Spleen (tissue), 11 donors: ENCODE measurements around the gene IRAK4. TPM values are rescaled to one million over a fixed set of nuclear protein-coding genes. Genes with fewer than 3 reads are reported as not detected.

ENCODE experiments used
- DNase-seq: peaks from one replicate; pipeline ENCODE4 v3.0.0-alpha.2; 2020
- H3K27ac ChIP-seq, 8 donors: fragments of 200-600 bp; sonication (generic) in 7 of 8; 1 replicate in 4 of 8; 2 replicates in 4 of 8; pipeline versions ENCODE4 v1.5.0 to v1.8.0; 2016 to 2021; ENCODE audit warnings: inconsistent platforms in 4 of 8, mild to moderate bottlenecking in 4 of 8, moderate library complexity in 1 of 8
- H3K27me3 ChIP-seq, 7 donors: fragments of 200-600 bp; sonication (generic) in 6 of 7; replicated peaks in 1 of 7; 1 replicate in 4 of 7; 2 replicates in 3 of 7; pipeline versions ENCODE4 v1.5.0 to v1.8.0; 2016 to 2021; ENCODE audit warnings: inconsistent platforms in 3 of 7, mild to moderate bottlenecking in 1 of 7
- H3K36me3 ChIP-seq, 6 donors: fragments of 200-600 bp; sonication (generic) in 5 of 6; 1 replicate in 4 of 6; 2 replicates in 2 of 6; pipeline versions ENCODE4 v1.5.0 to v1.8.0; 2016 to 2021; ENCODE audit warnings: inconsistent platforms in 2 of 6
- H3K4me1 ChIP-seq, 6 donors: fragments of 200-600 bp; sonication (generic) in 5 of 6; 1 replicate in 3 of 6; 2 replicates in 3 of 6; pipeline versions ENCODE4 v1.5.0 to v1.8.0; 2016 to 2021; ENCODE audit warnings: inconsistent platforms in 3 of 6
- H3K4me3 ChIP-seq, 8 donors: fragments of 200-600 bp; sonication (generic) in 7 of 8; 1 replicate in 4 of 8; 2 replicates in 4 of 8; pipeline versions ENCODE4 v1.5.0 to v1.8.0; 2016 to 2021; ENCODE audit warnings: inconsistent platforms in 4 of 8, mild to moderate bottlenecking in 4 of 8, moderate library complexity in 2 of 8
- H3K9me3 ChIP-seq, 8 donors: fragments of 200-600 bp; sonication (generic) in 7 of 8; 1 replicate in 4 of 8; 2 replicates in 4 of 8; pipeline versions ENCODE4 v1.5.0 to v1.8.0; 2016 to 2021; ENCODE audit warnings: inconsistent platforms in 4 of 8
- POLR2A ChIP-seq, 3 donors: fragments of 450-650 bp; IDR thresholded peaks; one replicate each; pipeline ENCODE4 v1.5.1; 2017; ENCODE audit warnings: antibody characterized with exemption in 3 of 3, mild to moderate bottlenecking in 1 of 3
- POLR2AphosphoS5 ChIP-seq, 3 donors: sonication (generic); formaldehyde crosslinking; IDR thresholded peaks; one replicate each; pipeline ENCODE4 v1.5.1; 2017; ENCODE audit warnings: antibody characterized with exemption in 3 of 3
- WGBS, 5 donors: extraction: QIAGEN DNeasy Blood & Tissue Kit in 3 of 5; methylation state at CpG; one replicate each; pipeline versions ENCODE4 v1.1.5 to v1.1.7; 2013 to 2018; 5-methylcytosine and 5-hydroxymethylcytosine counted together
- intact Hi-C: fragments of 100-400 bp; cut with DNase I; formaldehyde crosslinking; loops from one replicate; pipeline ENCODE4 v1.15.0; 2023; ENCODE audit warnings: low total_unique reads
- polyA plus RNA-seq, 3 donors: library from polyadenylated mRNA; stranded (reverse); fragments of 200-250 nt; gene quantifications; one replicate each; pipeline ENCODE4 v1.2.1, GENCODE V29; 2013
- total RNA-seq, 7 donors: library from RNA; depleted of rRNA in 3 of 7; stranded (reverse); fragments of >200 nt in 3 of 7; fragmentation: NEBNext Ultra II Directional in 4 of 7; extraction: Animal tissue kit (Norgen Biotek cat#: 25700) in 4 of 7; gene quantifications; one replicate each; pipeline versions ENCODE4 v1.1.0 to v1.2.1, GENCODE V29; 2016 to 2021
- TF ChIP-seq, protein P1 (sequence below), 11 experiments: fragments of 200-600 bp in 7 of 11; fragments of 450-650 bp in 4 of 11; sonication (generic) in 4 of 11; IDR thresholded peaks in 8 of 11; conservative IDR thresholded peaks in 3 of 11; 1 replicate in 7 of 11; 2 replicates in 4 of 11; pipeline versions ENCODE4 v1.4.0 to v1.8.0; 2016 to 2021; ENCODE audit warnings: antibody characterized with exemption in 11 of 11, inconsistent platforms in 4 of 11, mild to moderate bottlenecking in 1 of 11
- donor health status: healthy with polysubstance abuse.
- donor health status: DM: no; HTN: no; CAD: no; lungs with moderate emphysema.
- donor health status: DM: no; HTN: no; CAD: no.
- donor health status: Bipolar disorder and iron deficiency.
- donor health status: healthy.
- donor health status: DM: no; HTN: no; CAD: no.
- donor health status: DM: yes; HTN: yes; CAD: no.

Gene IRAK4
- total and polyA plus RNA-seq, 10 donors: 18.1 to 97.9 (median 39.7) TPM

- TF ChIP-seq, protein P1, sequence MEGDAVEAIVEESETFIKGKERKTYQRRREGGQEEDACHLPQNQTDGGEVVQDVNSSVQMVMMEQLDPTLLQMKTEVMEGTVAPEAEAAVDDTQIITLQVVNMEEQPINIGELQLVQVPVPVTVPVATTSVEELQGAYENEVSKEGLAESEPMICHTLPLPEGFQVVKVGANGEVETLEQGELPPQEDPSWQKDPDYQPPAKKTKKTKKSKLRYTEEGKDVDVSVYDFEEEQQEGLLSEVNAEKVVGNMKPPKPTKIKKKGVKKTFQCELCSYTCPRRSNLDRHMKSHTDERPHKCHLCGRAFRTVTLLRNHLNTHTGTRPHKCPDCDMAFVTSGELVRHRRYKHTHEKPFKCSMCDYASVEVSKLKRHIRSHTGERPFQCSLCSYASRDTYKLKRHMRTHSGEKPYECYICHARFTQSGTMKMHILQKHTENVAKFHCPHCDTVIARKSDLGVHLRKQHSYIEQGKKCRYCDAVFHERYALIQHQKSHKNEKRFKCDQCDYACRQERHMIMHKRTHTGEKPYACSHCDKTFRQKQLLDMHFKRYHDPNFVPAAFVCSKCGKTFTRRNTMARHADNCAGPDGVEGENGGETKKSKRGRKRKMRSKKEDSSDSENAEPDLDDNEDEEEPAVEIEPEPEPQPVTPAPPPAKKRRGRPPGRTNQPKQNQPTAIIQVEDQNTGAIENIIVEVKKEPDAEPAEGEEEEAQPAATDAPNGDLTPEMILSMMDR (IDR thresholded peaks at IDR 0.05 in 8 of 11, conservative IDR thresholded peaks at IDR 0.05 in 3 of 11): no peak
- TF ChIP-seq POLR2A (IDR thresholded peaks at IDR 0.05): no peak
- TF ChIP-seq POLR2AphosphoS5 (IDR thresholded peaks at IDR 0.05): no peak
- no peak for DNase-seq
- peak overlapping the region in 1 of 8 donors; percentile 91 for H3K4me3 ChIP-seq
- no peaks in the 10 kb centered on the region for H3K9me3 ChIP-seq
- peak overlapping the region; percentile 96 to 99 (median 98) for H3K27ac ChIP-seq
- WGBS, 5 donors: 57 to 88% (median 74%) methylated on average over 3 of the region's 3 CpGs
- intact Hi-C loops: no loop called here
- H3K27me3 ChIP-seq: peaks cover 0 to 3% (median 0%) of the 10 kb centered on the region in 7 donors
- peaks cover 0 to 17% (median 0%) of the 10 kb centered on the region in 6 donors for H3K36me3 ChIP-seq
- H3K4me1 ChIP-seq: peaks cover 26 to 48% (median 39%) of the 10 kb centered on the region in 6 donors
These were observed 48.6 kb downstream of the IRAK4 start for GRCh38 chr12:43807386-43807785.

- Histone ChIP-seq H3K27me3 (peaks cover 0 to 23% (median 3%) of the 10 kb centered on the region in 7 donors), H3K9me3 (no peaks in the 10 kb centered on the region), H3K36me3 (no peaks in the 10 kb centered on the region), H3K4me1 (peaks cover 0 to 9% (median 5%) of the 10 kb centered on the region in 6 donors), H3K4me3 (no peak overlapping the region), H3K27ac (no peak overlapping the region)
- intact Hi-C loops: no loop called here
- TF ChIP-seq POLR2AphosphoS5 (IDR thresholded peaks at IDR 0.05): no peak
- no peak for TF ChIP-seq POLR2A (IDR thresholded peaks at IDR 0.05)
- TF ChIP-seq, protein P1 (IDR thresholded peaks at IDR 0.05 in 8 of 11, conservative IDR thresholded peaks at IDR 0.05 in 3 of 11): no peak
- DNase-seq: no peak
- WGBS, 5 donors: 91 to 95% (median 94%) methylated on average over 2 of the region's 2 CpGs
These were observed 53.3 kb downstream of the IRAK4 start for GRCh38 chr12:43812057-43812456.

GRCh38 chr12:43812926-43813325 lies 54.2 kb downstream of the IRAK4 start:
- DNase-seq: no peak

GRCh38 chr12:43815416-43815815 lies 56.7 kb downstream of the IRAK4 start:
- 81 to 93% (median 83%) methylated on average over 3 of the region's 3 CpGs for WGBS, 5 donors
- intact Hi-C loops: no loop called here

More at GRCh38 chr12:43812926-43813325, 54.2 kb downstream of the IRAK4 start:
- Histone ChIP-seq H3K4me1 (peaks cover 0 to under 1% (median 0%) of the 10 kb centered on the region in 6 donors), H3K27ac (no peak overlapping the region), H3K27me3 (peaks cover 0 to 26% (median 3%) of the 10 kb centered on the region in 7 donors), H3K36me3 (no peaks in the 10 kb centered on the region), H3K4me3 (no peak overlapping the region), H3K9me3 (no peaks in the 10 kb centered on the region)
- intact Hi-C loops: no loop called here
- 86 to 98% (median 96%) methylated on average over 3 to 4 of the region's 4 CpGs for WGBS, 5 donors
- TF ChIP-seq, protein P1 (IDR thresholded peaks at IDR 0.05 in 8 of 11, conservative IDR thresholded peaks at IDR 0.05 in 3 of 11): no peak

More at GRCh38 chr12:43815416-43815815, 56.7 kb downstream of the IRAK4 start:
- Histone ChIP-seq H3K4me1 (no peaks in the 10 kb centered on the region), H3K27ac (no peak overlapping the region), H3K36me3 (no peaks in the 10 kb centered on the region), H3K4me3 (no peak overlapping the region), H3K9me3 (no peaks in the 10 kb centered on the region), H3K27me3 (peaks cover 0 to 47% (median 3%) of the 10 kb centered on the region in 7 donors)
- DNase-seq: no peak
- no peak for TF ChIP-seq POLR2A (IDR thresholded peaks at IDR 0.05)
- no peak for TF ChIP-seq POLR2AphosphoS5 (IDR thresholded peaks at IDR 0.05)
- TF ChIP-seq, protein P1 (IDR thresholded peaks at IDR 0.05 in 8 of 11, conservative IDR thresholded peaks at IDR 0.05 in 3 of 11): no peak
